GM23338 (cell line): ENCODE measurements around the gene RAD51B. TPM values are rescaled to one million over a fixed set of nuclear protein-coding genes. Genes with fewer than 3 reads are reported as not detected.

Experiments used
- ATAC-seq: fragments of 200-7000 bp; cut with Tn5 transposase; 3 replicates; pipeline ENCODE4 v1.9.1; 2020
- DNase-seq: peaks from one replicate; pipeline ENCODE4 v3.0.0-alpha.2; 2015; ENCODE audit warnings: low spot score
- H2AFZ ChIP-seq: fragments of 200-600 bp; sonication (generic); 2 replicates; pipeline ENCODE4 v1.8.0; 2016; ENCODE audit warnings: antibody characterized with exemption, mild to moderate bottlenecking, moderate library complexity
- H3F3A ChIP-seq: fragments of 200-600 bp; sonication (generic); replicated peaks from 2 replicates; pipeline ENCODE4 v1.8.0; 2017; ENCODE audit warnings: antibody characterized with exemption, mixed run types, low read depth
- H3K27ac ChIP-seq: fragments of 200-600 bp; sonication (generic); 2 replicates; pipeline ENCODE4 v1.6.1; 2016; ENCODE audit warnings: low read depth
- H3K27me3 ChIP-seq: fragments of 200-600 bp; sonication (generic); 2 replicates; pipeline ENCODE4 v1.8.0; 2016; ENCODE audit warnings: mild to moderate bottlenecking, mixed run types, moderate library complexity; ENCODE audit not compliant: insufficient read depth
- H3K36me3 ChIP-seq: fragments of 200-600 bp; sonication (generic); 2 replicates; pipeline ENCODE4 v1.8.0; 2016; ENCODE audit warnings: mild to moderate bottlenecking; ENCODE audit not compliant: insufficient read depth
- H3K4me1 ChIP-seq: fragments of 200-600 bp; sonication (generic); 2 replicates; pipeline ENCODE4 v1.8.0; 2016; ENCODE audit warnings: mild to moderate bottlenecking, moderate library complexity; ENCODE audit not compliant: insufficient read depth
- H3K4me2 ChIP-seq: fragments of 200-600 bp; sonication (generic); 2 replicates; pipeline ENCODE4 v1.7.1; 2017; ENCODE audit warnings: mixed run types
- H3K4me3 ChIP-seq: fragments of 200-600 bp; sonication (generic); 2 replicates; pipeline ENCODE4 v1.6.1; 2016; ENCODE audit warnings: mixed run types
- H3K79me2 ChIP-seq: fragments of 200-600 bp; sonication (generic); replicated peaks from 2 replicates; pipeline ENCODE4 v1.8.0; 2017; ENCODE audit warnings: mild to moderate bottlenecking; ENCODE audit not compliant: insufficient read depth
- H3K9me2 ChIP-seq: fragments of 200-600 bp; sonication (generic); 2 replicates; pipeline ENCODE4 v1.8.0; 2017; ENCODE audit not compliant: insufficient read depth
- H4K20me1 ChIP-seq: fragments of 200-600 bp; sonication (generic); replicated peaks from 2 replicates; pipeline ENCODE4 v1.8.0; 2017; ENCODE audit warnings: mild to moderate bottlenecking; ENCODE audit not compliant: insufficient read depth
- H3K27ac Mint-ChIP-seq: 2 replicates; pipeline ENCODE4 v1.8.0; 2020; ENCODE audit warnings: inconsistent platforms, mild to moderate bottlenecking, moderate library complexity, mixed read lengths
- H3K27me3 Mint-ChIP-seq: 3 replicates; pipeline ENCODE4 v1.8.0; 2022; ENCODE audit warnings: low read depth, mild to moderate bottlenecking, moderate library complexity, mixed read lengths, inconsistent platforms; ENCODE audit not compliant: insufficient read depth, poor library complexity
- H3K36me3 Mint-ChIP-seq: 3 replicates; pipeline ENCODE4 v1.8.0; 2021; ENCODE audit warnings: low read depth, mild to moderate bottlenecking, inconsistent platforms, moderate library complexity, mixed read lengths
- H3K4me1 Mint-ChIP-seq: 3 replicates; pipeline ENCODE4 v1.8.0; 2020; ENCODE audit warnings: mild to moderate bottlenecking, inconsistent platforms, mixed read lengths
- H3K4me3 Mint-ChIP-seq: 3 replicates; pipeline ENCODE4 v1.8.0; 2021; ENCODE audit warnings: moderate library complexity, mild to moderate bottlenecking, inconsistent platforms, mixed read lengths
- H3K9me3 Mint-ChIP-seq: 3 replicates; pipeline ENCODE4 v1.8.0; 2020; ENCODE audit warnings: moderate library complexity, mild to moderate bottlenecking, inconsistent platforms, mixed read lengths
- ETS1 ChIP-seq: IDR thresholded peaks from 2 replicates; pipeline ENCODE4 v1.6.1; 2016; ENCODE audit warnings: antibody characterized with exemption
- EZH2phosphoT487 ChIP-seq: fragments of 200-600 bp; sonication (generic); IDR thresholded peaks from one replicate; pipeline ENCODE4 v1.8.1; 2018; ENCODE audit warnings: antibody characterized with exemption; ENCODE audit not compliant: unreplicated experiment
- NANOG ChIP-seq: IDR thresholded peaks from 2 replicates; pipeline ENCODE4 v1.6.1; 2016; ENCODE audit warnings: antibody characterized with exemption, borderline replicate concordance
- POLR2AphosphoS5 ChIP-seq: IDR thresholded peaks from 2 replicates; pipeline ENCODE4 v1.6.1; 2016; ENCODE audit warnings: antibody characterized with exemption, low read depth
- REST ChIP-seq: IDR thresholded peaks from one replicate; pipeline ENCODE4 v1.6.1; 2018; ENCODE audit warnings: antibody characterized with exemption; ENCODE audit not compliant: unreplicated experiment
- ZNF114 ChIP-seq: fragments of 250-450 bp; sonication (Bioruptor Pico); IDR thresholded peaks from 2 replicates; pipeline ENCODE4 v1.5.0; 2020; ENCODE audit warnings: mild to moderate bottlenecking, moderate library complexity
- ZNF331 ChIP-seq: fragments of 250-450 bp; sonication (Bioruptor Pico); IDR thresholded peaks from 2 replicates; pipeline ENCODE4 v1.5.0; 2020; ENCODE audit warnings: low read depth, mild to moderate bottlenecking, moderate library complexity
- ZNF462 ChIP-seq: fragments of 250-450 bp; sonication (Bioruptor Pico); IDR thresholded peaks from 2 replicates; pipeline ENCODE4 v1.5.0; 2020; ENCODE audit warnings: mild to moderate bottlenecking, moderate library complexity
- polyA plus RNA-seq: library from polyadenylated mRNA; unstranded; fragments of >200 nt; fragmentation: Nextera tagmentation; extraction: Ambion mirVana; gene quantifications from 2 replicates; pipeline ENCODE4 v1.2.1, GENCODE V29; 2016
- total RNA-seq: library from RNA; depleted of rRNA; stranded (reverse); fragments of >200 nt; shearing (Covaris generic); gene quantifications from 2 replicates; pipeline ENCODE4 v1.2.3, GENCODE V29; 2014

RAD51B gene
- total and polyA plus RNA-seq, 2 experiments from 2014 or later = 15.7 to 29.1 TPM

- Mint-ChIP-seq H3K4me3 (no peak overlapping the region), H3K36me3 (peaks cover 3% of the 10 kb centered on the region; the same call in 1 of the 3 replicates), H3K27ac (no peak overlapping the region), H3K9me3 (no peaks in the 10 kb centered on the region), H3K4me1 (peaks cover 22% of the 10 kb centered on the region), H3K27me3 (peaks cover 6% of the 10 kb centered on the region)
- ATAC-seq (no peak), DNase-seq (no peak)
- Histone ChIP-seq H3K9me2 (peaks cover 5% of the 10 kb centered on the region; the same call in 1 of the 2 replicates), H2AFZ (no peak overlapping the region), H3K4me2 (no peak overlapping the region), H3F3A (no peaks in the 10 kb centered on the region), H3K27me3 (no peaks in the 10 kb centered on the region), H3K4me1 (peaks cover 11% of the 10 kb centered on the region), H3K27ac (no peak overlapping the region), H4K20me1 (no peaks in the 10 kb centered on the region), H3K4me3 (no peak overlapping the region), H3K36me3 (no peaks in the 10 kb centered on the region), H3K79me2 (no peaks in the 10 kb centered on the region)
- no peak for TF ChIP-seq EZH2phosphoT487
- no peak for TF ChIP-seq ETS1
- TF ChIP-seq ZNF331 (CRISPR knock-in tag) = no peak
- TF ChIP-seq ZNF114 (CRISPR knock-in tag) = no peak
- no peak for TF ChIP-seq NANOG
- TF ChIP-seq REST = no peak
- no peak for TF ChIP-seq ZNF462 (CRISPR knock-in tag)
- no peak for TF ChIP-seq POLR2AphosphoS5
These were observed 738.1 kb downstream of the RAD51B start for GRCh38 chr14:68557648-68558047.
